Measurements from ENCODE around the gene INPP5A.

- TF ChIP-seq CTCF (IDR thresholded peaks at IDR 0.05) (no peak), POLR2A (IDR thresholded peaks at IDR 0.05) (no peak)
Observed at GRCh38 chr10:132827861-132828539, 290.4 kb downstream of the INPP5A start.
